PFSK-1 (cell line): ENCODE results near the gene KRTAP1-3.

Source experiments
- FOXP2 ChIP-seq: optimal IDR thresholded peaks from 2 replicates; pipeline ENCODE3; 2011; ENCODE audit warnings: borderline replicate concordance, control low read depth, inconsistent platforms; ENCODE audit not compliant: insufficient read depth; ENCODE audit errors: extremely low read length, extremely low read depth
- POLR2AphosphoS5 ChIP-seq: IDR thresholded peaks from 2 replicates; pipeline ENCODE4 v1.6.1; 2012; ENCODE audit warnings: low read depth, mild to moderate bottlenecking, control low read depth, low read length, moderate library complexity
- REST ChIP-seq, 2 experiments: IDR thresholded peaks; 2 replicates each; pipeline versions ENCODE4 v1.6.1 to v1.8.0; 2011 to 2012; ENCODE audit warnings: low read depth in 2 of 2, low read length in 2 of 2, control low read depth in 1 of 2, inconsistent platforms in 1 of 2, mild to moderate bottlenecking in 1 of 2, moderate library complexity in 1 of 2; ENCODE audit not compliant: insufficient read depth in 1 of 2
- SIN3A ChIP-seq: IDR thresholded peaks from 2 replicates; pipeline ENCODE4 v1.6.1; 2012; ENCODE audit warnings: mild to moderate bottlenecking, low read length, moderate library complexity, borderline replicate concordance; ENCODE audit not compliant: insufficient read depth
- TAF1 ChIP-seq: IDR thresholded peaks from 2 replicates; pipeline ENCODE4 v1.6.1; 2012; ENCODE audit warnings: low read length, control low read depth, borderline replicate concordance; ENCODE audit not compliant: insufficient read depth

KRTAP1-3 gene

GRCh38 chr17:41065829-41066624 is 31.4 kb upstream of the KRTAP1-3 start, which contains the start of gene KRTAP2-4:
TSS of gene KRTAP2-4 (minus strand) at chr17:41065879. CDS start at chr17:41065845, 34 bp downstream.
- TF ChIP-seq SIN3A (no peak), POLR2AphosphoS5 (no peak), TAF1 (no peak), REST (IDR thresholded peaks at IDR 0.05; ENCODE audit: insufficient read depth in 1 of 2, low read depth in 2 of 2, low read length in 2 of 2) (no peak), FOXP2 (no peak)

GRCh38 chr17:41064301-41064700 is 29.6 kb upstream of the KRTAP1-3 start:
- TF ChIP-seq REST (IDR thresholded peaks at IDR 0.05; ENCODE audit: insufficient read depth in 1 of 2, low read depth in 2 of 2, low read length in 2 of 2): no peak
- TF ChIP-seq POLR2AphosphoS5: no peak
- no peak for TF ChIP-seq FOXP2
- TF ChIP-seq SIN3A: no peak
- no peak for TF ChIP-seq TAF1

GRCh38 chr17:41063449-41063848 is 28.8 kb upstream of the KRTAP1-3 start:
- TF ChIP-seq SIN3A (no peak), REST (IDR thresholded peaks at IDR 0.05; ENCODE audit: insufficient read depth in 1 of 2, low read depth in 2 of 2, low read length in 2 of 2) (no peak), POLR2AphosphoS5 (no peak), FOXP2 (no peak), TAF1 (no peak)

GRCh38 chr17:41061964-41062363 is 27.3 kb upstream of the KRTAP1-3 start:
- TF ChIP-seq SIN3A (no peak), TAF1 (no peak), FOXP2 (no peak), REST (IDR thresholded peaks at IDR 0.05; ENCODE audit: insufficient read depth in 1 of 2, low read depth in 2 of 2, low read length in 2 of 2) (no peak), POLR2AphosphoS5 (no peak)

GRCh38 chr17:41060052-41060604 is 25.5 kb upstream of the KRTAP1-3 start, which contains the start of gene KRTAP2-3:
TSS of gene KRTAP2-3 (minus strand) at chr17:41060114. CDS start at chr17:41060050, 64 bp downstream.
- TF ChIP-seq REST (IDR thresholded peaks at IDR 0.05; ENCODE audit: insufficient read depth in 1 of 2, low read depth in 2 of 2, low read length in 2 of 2): no peak
- no peak for TF ChIP-seq FOXP2
- no peak for TF ChIP-seq SIN3A
- no peak for TF ChIP-seq POLR2AphosphoS5
- TF ChIP-seq TAF1: no peak
